Neural progenitor cell (in vitro differentiated cells): ENCODE data around the gene SLX4IP. TPM values are rescaled to one million over a fixed set of nuclear protein-coding genes. Genes with fewer than 3 reads are reported as not detected.

Source experiments
- DNase-seq: peaks from one replicate; pipeline ENCODE4 v3.0.0-alpha.2; 2016; ENCODE audit warnings: low spot score
- H2AFZ ChIP-seq: fragments of 200-600 bp; sonication (generic); replicated peaks from 2 replicates; pipeline ENCODE4 v1.6.1; 2016; ENCODE audit warnings: antibody characterized with exemption
- H3F3A ChIP-seq: fragments of 200-600 bp; sonication (generic); 2 replicates; pipeline ENCODE4 v1.6.1; 2016; ENCODE audit warnings: antibody characterized with exemption, low read depth
- H3K27ac ChIP-seq: fragments of 200-600 bp; sonication (generic); 2 replicates; pipeline ENCODE4 v1.5.1; 2016; ENCODE audit warnings: mild to moderate bottlenecking
- H3K27me3 ChIP-seq: fragments of 200-600 bp; sonication (generic); 2 replicates; pipeline ENCODE4 v1.6.1; 2016; ENCODE audit warnings: mild to moderate bottlenecking, moderate library complexity
- H3K36me3 ChIP-seq: fragments of 200-600 bp; sonication (generic); 2 replicates; pipeline ENCODE4 v1.5.1; 2016
- H3K4me1 ChIP-seq: fragments of 200-600 bp; sonication (generic); 2 replicates; pipeline ENCODE4 v1.6.1; 2016; ENCODE audit warnings: mixed run types
- H3K4me2 ChIP-seq: fragments of 200-600 bp; sonication (generic); 2 replicates; pipeline ENCODE4 v1.6.1; 2016
- H3K4me3 ChIP-seq: fragments of 200-600 bp; sonication (generic); 2 replicates; pipeline ENCODE4 v1.5.1; 2016
- H3K79me2 ChIP-seq: fragments of 200-600 bp; sonication (generic); 2 replicates; pipeline ENCODE4 v1.6.1; 2016; ENCODE audit warnings: low read depth
- H3K9ac ChIP-seq: fragments of 200-600 bp; sonication (generic); 2 replicates; pipeline ENCODE4 v1.6.1; 2016
- H3K9me3 ChIP-seq: fragments of 200-600 bp; sonication (generic); 2 replicates; pipeline ENCODE4 v1.5.1; 2016; ENCODE audit warnings: low read depth
- H4K20me1 ChIP-seq: fragments of 200-600 bp; sonication (generic); 2 replicates; pipeline ENCODE4 v1.6.1; 2016; ENCODE audit warnings: low read depth
- H3K27ac Mint-ChIP-seq: 3 replicates; pipeline ENCODE4 v1.8.0; 2021; ENCODE audit warnings: mixed read lengths
- H3K27me3 Mint-ChIP-seq: 2 replicates; pipeline ENCODE4 v1.8.0; 2022; ENCODE audit warnings: low read depth, mild to moderate bottlenecking, inconsistent platforms, moderate library complexity, mixed read lengths; ENCODE audit not compliant: insufficient read depth
- H3K36me3 Mint-ChIP-seq: 3 replicates; pipeline ENCODE4 v1.8.0; 2021; ENCODE audit warnings: mixed read lengths
- H3K4me1 Mint-ChIP-seq: 3 replicates; pipeline ENCODE4 v1.8.0; 2021; ENCODE audit warnings: mixed read lengths
- H3K4me3 Mint-ChIP-seq: 3 replicates; pipeline ENCODE4 v1.8.0; 2021; ENCODE audit warnings: mild to moderate bottlenecking, moderate library complexity, mixed read lengths
- H3K9me3 Mint-ChIP-seq: 3 replicates; pipeline ENCODE4 v1.8.0; 2020; ENCODE audit warnings: mixed read lengths
- EZH2 ChIP-seq: fragments of 200-600 bp; sonication (generic); IDR thresholded peaks from 2 replicates; pipeline ENCODE4 v1.6.1; 2017; ENCODE audit warnings: antibody characterized with exemption, mild to moderate bottlenecking, moderate library complexity
- EZH2phosphoT487 ChIP-seq: fragments of 200-600 bp; sonication (generic); IDR thresholded peaks from 2 replicates; pipeline ENCODE4 v1.6.1; 2017; ENCODE audit warnings: antibody characterized with exemption
- total RNA-seq: library from RNA; depleted of rRNA; stranded (reverse); fragments of >200 nt; gene quantifications from 2 replicates; pipeline ENCODE4 v1.2.3, GENCODE V29; 2015; ENCODE audit warnings: low replicate concordance
- TF ChIP-seq, protein P1 (sequence below): fragments of 200-600 bp; sonication (generic); IDR thresholded peaks from 2 replicates; pipeline ENCODE4 v1.5.1; 2017; ENCODE audit warnings: antibody characterized with exemption, mild to moderate bottlenecking

Gene SLX4IP
- total RNA-seq, 1 donor from 2014 or later = 9.5 TPM

DNA sequence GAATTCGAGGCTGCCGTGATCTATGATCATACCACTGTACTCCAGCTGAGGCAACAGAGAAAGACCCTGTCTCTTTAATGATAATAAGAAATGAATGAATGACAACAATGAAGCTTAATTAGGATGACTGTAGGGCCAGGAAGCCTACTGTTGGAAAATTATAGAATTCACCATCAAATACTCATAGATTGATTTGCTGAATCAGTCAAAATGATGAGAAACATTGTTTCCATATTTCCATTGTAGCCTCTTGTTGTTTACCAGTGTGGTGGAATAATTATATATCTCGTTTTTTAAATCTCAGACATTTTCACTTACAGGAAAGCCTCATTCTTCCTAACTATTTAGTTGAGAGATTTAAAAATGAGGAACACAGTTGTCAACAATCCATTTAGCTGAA lies 142.5 kb downstream of the SLX4IP start:
- H2AFZ ChIP-seq = no peak overlapping the region
- no peaks in the 10 kb centered on the region for H3K27me3 ChIP-seq
- no peaks in the 10 kb centered on the region for H3K79me2 ChIP-seq
- Mint-ChIP-seq H3K9me3 (no peaks in the 10 kb centered on the region), H3K27me3 (no peaks in the 10 kb centered on the region), H3K4me1 (peaks cover 11% of the 10 kb centered on the region), H3K27ac (no peak overlapping the region), H3K4me3 (no peak overlapping the region), H3K36me3 (peaks cover 2% of the 10 kb centered on the region)
- DNase-seq = no peak
- no peak overlapping the region for H3K4me2 ChIP-seq
- no peak overlapping the region for H3K27ac ChIP-seq
- H3K36me3 ChIP-seq = no peaks in the 10 kb centered on the region
- H3F3A ChIP-seq = no peaks in the 10 kb centered on the region
- TF ChIP-seq, protein P1, sequence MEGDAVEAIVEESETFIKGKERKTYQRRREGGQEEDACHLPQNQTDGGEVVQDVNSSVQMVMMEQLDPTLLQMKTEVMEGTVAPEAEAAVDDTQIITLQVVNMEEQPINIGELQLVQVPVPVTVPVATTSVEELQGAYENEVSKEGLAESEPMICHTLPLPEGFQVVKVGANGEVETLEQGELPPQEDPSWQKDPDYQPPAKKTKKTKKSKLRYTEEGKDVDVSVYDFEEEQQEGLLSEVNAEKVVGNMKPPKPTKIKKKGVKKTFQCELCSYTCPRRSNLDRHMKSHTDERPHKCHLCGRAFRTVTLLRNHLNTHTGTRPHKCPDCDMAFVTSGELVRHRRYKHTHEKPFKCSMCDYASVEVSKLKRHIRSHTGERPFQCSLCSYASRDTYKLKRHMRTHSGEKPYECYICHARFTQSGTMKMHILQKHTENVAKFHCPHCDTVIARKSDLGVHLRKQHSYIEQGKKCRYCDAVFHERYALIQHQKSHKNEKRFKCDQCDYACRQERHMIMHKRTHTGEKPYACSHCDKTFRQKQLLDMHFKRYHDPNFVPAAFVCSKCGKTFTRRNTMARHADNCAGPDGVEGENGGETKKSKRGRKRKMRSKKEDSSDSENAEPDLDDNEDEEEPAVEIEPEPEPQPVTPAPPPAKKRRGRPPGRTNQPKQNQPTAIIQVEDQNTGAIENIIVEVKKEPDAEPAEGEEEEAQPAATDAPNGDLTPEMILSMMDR = no peak
- TF ChIP-seq EZH2 (no peak), EZH2phosphoT487 (no peak)
- H4K20me1 ChIP-seq = no peaks in the 10 kb centered on the region
- H3K9me3 ChIP-seq = no peaks in the 10 kb centered on the region
- no peak overlapping the region for H3K9ac ChIP-seq
- no peak overlapping the region for H3K4me3 ChIP-seq
- H3K4me1 ChIP-seq = no peaks in the 10 kb centered on the region

GRCh38 chr20:10578607-10579006 lies 143.5 kb downstream of the SLX4IP start:
- no peaks in the 10 kb centered on the region for H3F3A ChIP-seq
- no peak overlapping the region for H2AFZ ChIP-seq
- no peaks in the 10 kb centered on the region for H4K20me1 ChIP-seq
- H3K36me3 ChIP-seq = no peaks in the 10 kb centered on the region
- no peak overlapping the region for H3K4me3 ChIP-seq
- H3K9me3 ChIP-seq = no peaks in the 10 kb centered on the region
- H3K27me3 ChIP-seq = no peaks in the 10 kb centered on the region
- DNase-seq = no peak
- H3K4me1 ChIP-seq = peaks cover 6% of the 10 kb centered on the region
- no peaks in the 10 kb centered on the region for H3K79me2 ChIP-seq
- Mint-ChIP-seq H3K36me3 (peaks cover 2% of the 10 kb centered on the region), H3K4me3 (no peak overlapping the region), H3K4me1 (peaks cover 7% of the 10 kb centered on the region), H3K9me3 (no peaks in the 10 kb centered on the region), H3K27me3 (no peaks in the 10 kb centered on the region), H3K27ac (no peak overlapping the region)
- no peak overlapping the region for H3K4me2 ChIP-seq
- H3K27ac ChIP-seq = no peak overlapping the region
- no peak overlapping the region for H3K9ac ChIP-seq
- TF ChIP-seq EZH2phosphoT487 (no peak), EZH2 (no peak)
- TF ChIP-seq, protein P1 = no peak

DNA sequence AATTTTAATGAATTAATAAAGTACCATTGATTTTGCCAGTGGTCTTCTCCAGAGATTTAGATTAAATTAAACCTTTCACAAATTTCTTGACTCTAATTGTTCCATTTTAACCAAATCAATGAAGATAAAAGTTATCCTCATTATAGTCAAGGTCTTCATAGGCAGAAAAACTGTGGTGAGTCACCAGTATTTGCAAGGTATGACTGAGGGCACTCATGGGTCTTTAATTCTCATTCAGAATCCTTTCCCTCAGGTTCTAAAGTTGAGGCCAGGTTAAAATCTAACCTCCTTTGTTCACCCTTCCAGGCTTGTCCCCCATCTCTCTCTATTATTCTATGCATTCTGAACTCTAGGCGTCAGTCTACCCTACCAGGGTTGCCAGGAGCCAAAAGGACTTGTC lies 144.8 kb downstream of the SLX4IP start:
- Mint-ChIP-seq H3K36me3 (no peaks in the 10 kb centered on the region), H3K9me3 (no peaks in the 10 kb centered on the region), H3K4me1 (peaks cover 18% of the 10 kb centered on the region), H3K4me3 (no peak overlapping the region), H3K27ac (no peak overlapping the region), H3K27me3 (no peaks in the 10 kb centered on the region)
- no peaks in the 10 kb centered on the region for H3K36me3 ChIP-seq
- peaks cover 4% of the 10 kb centered on the region for H3F3A ChIP-seq
- no peaks in the 10 kb centered on the region for H3K9me3 ChIP-seq
- no peak overlapping the region for H3K27ac ChIP-seq
- H3K4me1 ChIP-seq = peaks cover 19% of the 10 kb centered on the region
- no peak overlapping the region for H3K4me3 ChIP-seq
- no peaks in the 10 kb centered on the region for H3K79me2 ChIP-seq
- no peak for DNase-seq
- H2AFZ ChIP-seq = no peak overlapping the region
- H3K4me2 ChIP-seq = no peak overlapping the region
- H4K20me1 ChIP-seq = no peaks in the 10 kb centered on the region
- no peak overlapping the region for H3K9ac ChIP-seq
- no peaks in the 10 kb centered on the region for H3K27me3 ChIP-seq
- no peak for TF ChIP-seq EZH2phosphoT487
- TF ChIP-seq, protein P1 = no peak
- TF ChIP-seq EZH2 = no peak
